ENCODE results near the gene TSHZ2.
"Not testable (repeated sequence)": the region's sequence is repeated elsewhere in the genome, so short reads cannot be mapped to it uniquely, and the experiment has no call there.

The TSHZ2 gene

GRCh38 chr20:52959125-52959524 is 13.0 kb upstream of the TSHZ2 start:
- DNase-seq (ENCODE audit: low read depth, low spot score) = peak; percentile 7
- TF ChIP-seq, protein P1, sequence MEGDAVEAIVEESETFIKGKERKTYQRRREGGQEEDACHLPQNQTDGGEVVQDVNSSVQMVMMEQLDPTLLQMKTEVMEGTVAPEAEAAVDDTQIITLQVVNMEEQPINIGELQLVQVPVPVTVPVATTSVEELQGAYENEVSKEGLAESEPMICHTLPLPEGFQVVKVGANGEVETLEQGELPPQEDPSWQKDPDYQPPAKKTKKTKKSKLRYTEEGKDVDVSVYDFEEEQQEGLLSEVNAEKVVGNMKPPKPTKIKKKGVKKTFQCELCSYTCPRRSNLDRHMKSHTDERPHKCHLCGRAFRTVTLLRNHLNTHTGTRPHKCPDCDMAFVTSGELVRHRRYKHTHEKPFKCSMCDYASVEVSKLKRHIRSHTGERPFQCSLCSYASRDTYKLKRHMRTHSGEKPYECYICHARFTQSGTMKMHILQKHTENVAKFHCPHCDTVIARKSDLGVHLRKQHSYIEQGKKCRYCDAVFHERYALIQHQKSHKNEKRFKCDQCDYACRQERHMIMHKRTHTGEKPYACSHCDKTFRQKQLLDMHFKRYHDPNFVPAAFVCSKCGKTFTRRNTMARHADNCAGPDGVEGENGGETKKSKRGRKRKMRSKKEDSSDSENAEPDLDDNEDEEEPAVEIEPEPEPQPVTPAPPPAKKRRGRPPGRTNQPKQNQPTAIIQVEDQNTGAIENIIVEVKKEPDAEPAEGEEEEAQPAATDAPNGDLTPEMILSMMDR (IDR thresholded peaks at IDR 0.05; ENCODE audit: low read depth, low read length) = no peak
- no peak overlapping the region for H3K4me3 ChIP-seq (ENCODE audit: low read depth, low read length)
- in situ Hi-C loops (cut with HindIII; ENCODE audit: low sequenced_read_pairs) = no loop called here

- H3K4me3 ChIP-seq (ENCODE audit: low read depth, low read length) = no peak overlapping the region
- TF ChIP-seq, protein P1 (IDR thresholded peaks at IDR 0.05; ENCODE audit: low read depth, low read length) = no peak
- in situ Hi-C loops (cut with HindIII; ENCODE audit: low sequenced_read_pairs) = no loop called here
- DNase-seq (ENCODE audit: low read depth, low spot score) = no peak
These were observed 10.0 kb upstream of the TSHZ2 start for GRCh38 chr20:52962183-52962582.

DNA sequence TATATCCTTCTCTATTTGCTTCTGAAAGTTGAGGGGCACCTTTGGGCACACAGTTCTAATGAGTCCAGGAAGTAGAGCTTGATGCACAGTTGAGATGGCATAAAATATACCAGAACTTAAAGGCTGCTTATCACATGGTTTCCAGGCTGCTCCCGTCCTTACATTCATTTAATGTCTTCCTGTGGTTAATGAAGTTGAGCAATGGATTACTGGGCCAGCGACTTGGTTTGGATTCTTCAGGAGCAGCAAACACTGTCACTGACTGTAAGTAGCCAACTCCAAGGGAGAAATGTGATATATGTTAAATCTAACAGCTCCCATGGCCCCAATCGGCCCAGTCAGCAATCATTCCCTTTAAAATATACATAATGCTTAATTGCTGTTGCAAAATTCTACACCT is 9.0 kb upstream of the TSHZ2 start:
- in situ Hi-C loops (cut with HindIII; ENCODE audit: low sequenced_read_pairs) = no loop called here
- DNase-seq (ENCODE audit: low read depth, low spot score) = no peak
- no peak overlapping the region for H3K4me3 ChIP-seq (ENCODE audit: low read depth, low read length)
- TF ChIP-seq, protein P1 (IDR thresholded peaks at IDR 0.05; ENCODE audit: low read depth, low read length) = no peak

GRCh38 chr20:52964131-52964530 is 8.0 kb upstream of the TSHZ2 start:
- H3K4me3 ChIP-seq (ENCODE audit: low read depth, low read length) = no peak overlapping the region
- no peak for DNase-seq (ENCODE audit: low read depth, low spot score)
- in situ Hi-C loops (cut with HindIII; ENCODE audit: low sequenced_read_pairs) = no loop called here
- TF ChIP-seq, protein P1 (IDR thresholded peaks at IDR 0.05; ENCODE audit: low read depth, low read length) = no peak

GRCh38 chr20:52965380-52965779 is 6.8 kb upstream of the TSHZ2 start:
- no peak for DNase-seq (ENCODE audit: low read depth, low spot score)
- TF ChIP-seq, protein P1 (IDR thresholded peaks at IDR 0.05; ENCODE audit: low read depth, low read length) = no peak
- in situ Hi-C loops (cut with HindIII; ENCODE audit: low sequenced_read_pairs) = no loop called here
- no peak overlapping the region for H3K4me3 ChIP-seq (ENCODE audit: low read depth, low read length)

DNA sequence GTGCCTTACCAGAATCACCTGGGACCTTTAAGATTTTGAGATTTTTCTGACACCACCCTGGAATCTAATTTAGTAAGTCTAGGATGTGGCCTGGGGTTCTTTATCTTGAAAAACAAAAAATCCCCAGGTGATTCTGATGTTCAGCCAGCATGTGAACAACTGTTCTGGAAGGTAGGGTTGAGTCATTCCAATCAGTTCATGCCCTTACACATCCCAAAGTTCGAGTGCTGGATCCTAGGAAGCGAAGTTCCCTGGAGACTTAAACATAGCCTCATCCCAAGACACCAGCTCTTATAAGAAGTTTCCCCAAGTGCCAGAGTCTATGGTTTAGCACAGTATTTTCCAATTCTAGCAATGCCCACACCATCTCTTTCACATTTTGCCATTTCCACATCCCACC is 6.3 kb upstream of the TSHZ2 start:
- no peak overlapping the region for H3K4me3 ChIP-seq (ENCODE audit: low read depth, low read length)
- in situ Hi-C loops (cut with HindIII; ENCODE audit: low sequenced_read_pairs) = no loop called here
- TF ChIP-seq, protein P1 (IDR thresholded peaks at IDR 0.05; ENCODE audit: low read depth, low read length) = no peak
- DNase-seq (ENCODE audit: low read depth, low spot score) = no peak

DNA sequence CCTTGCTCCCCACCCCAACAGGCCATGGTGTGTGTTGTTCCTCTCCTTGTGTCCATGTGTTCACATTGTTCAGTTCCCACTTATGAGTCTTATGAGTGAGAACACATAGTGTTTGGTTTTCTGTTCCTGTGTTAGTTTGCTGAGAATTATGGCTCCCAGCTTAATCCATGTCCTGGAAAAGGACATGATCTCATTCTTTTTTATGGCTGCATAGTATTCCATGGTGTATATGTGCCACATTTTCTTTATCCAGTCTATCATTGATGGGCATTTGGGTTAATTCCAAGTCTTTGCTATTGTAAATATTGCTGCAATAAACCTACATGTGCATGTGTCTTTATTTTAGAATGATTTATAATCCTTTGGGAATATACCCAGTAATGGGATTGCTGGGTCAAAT is 5.6 kb upstream of the TSHZ2 start:
- H3K4me3 ChIP-seq (ENCODE audit: low read depth, low read length); DNase-seq (ENCODE audit: low read depth, low spot score); in situ Hi-C loops (cut with HindIII; ENCODE audit: low sequenced_read_pairs): not testable (repeated sequence)
